ENCODE data around the gene CD33. TPM values are rescaled to one million over a fixed set of nuclear protein-coding genes. Genes with fewer than 3 reads are reported as not detected.

Gene CD33
- total RNA-seq, 2 donors from 2014 or later, result 1.7 to 2.6 TPM

Other genes starting within 250 kb of the CD33 start
- gene KLK7, start 241.2 kb upstream of the CD33 start, total RNA-seq, result not detected
- gene KLK8, start 223.5 kb upstream of the CD33 start, total RNA-seq, result not detected
- gene KLK10, start 205.4 kb upstream of the CD33 start, total RNA-seq, result not detected
- gene KLK11, start 198.5 kb upstream of the CD33 start, total RNA-seq, result not detected
- gene KLK12, start 190.1 kb upstream of the CD33 start, total RNA-seq, result not detected
- not detected for gene KLK13, start 160.0 kb upstream of the CD33 start, total RNA-seq
- 1 to 10 TPM in 1 of 2 donors, under 1 TPM in 1; 0.69 to 1.2 TPM for gene KLK14, start 142.2 kb upstream of the CD33 start, total RNA-seq
- gene CTU1, start 116.7 kb upstream of the CD33 start, total RNA-seq, result 10 to 100 TPM; 10.7 to 11.9 TPM
- 1 to 10 TPM in 1 of 2 donors, under 1 TPM in 1; 0.74 to 1.6 TPM for gene SIGLEC9, start 100.2 kb upstream of the CD33 start, total RNA-seq
- gene SIGLEC7, start 82.8 kb upstream of the CD33 start, total RNA-seq, result not detected
- not detected for gene SIGLECL1, start 26.0 kb downstream of the CD33 start, total RNA-seq
- gene IGLON5, start 86.6 kb downstream of the CD33 start, total RNA-seq, result 1 to 10 TPM in 1 of 2 donors, under 1 TPM in 1; 0.67 to 1.1 TPM
- 1 to 10 TPM; 6.4 to 7.6 TPM for gene VSIG10L, start 117.1 kb downstream of the CD33 start, total RNA-seq
- gene ETFB, start 141.3 kb downstream of the CD33 start, total RNA-seq, result 100 to 1,000 TPM; 156 to 160 TPM
- gene CLDND2, start 143.9 kb downstream of the CD33 start, total RNA-seq, result 10 to 100 TPM; 14.0 to 14.9 TPM
- gene NKG7, start 147.6 kb downstream of the CD33 start, total RNA-seq, result 100 to 1,000 TPM; 190 to 261 TPM
- 1 to 10 TPM; 1.0 to 2.0 TPM for gene LIM2, start 162.9 kb downstream of the CD33 start, total RNA-seq
- under 1 TPM; 0.23 to 0.26 TPM for gene C19orf84, start 165.5 kb downstream of the CD33 start, total RNA-seq
- 1 to 10 TPM in 1 of 2 donors, under 1 TPM in 1; 0.38 to 1.4 TPM for gene SIGLEC10, start 192.6 kb downstream of the CD33 start, total RNA-seq
- gene SIGLEC8, start 233.4 kb downstream of the CD33 start, total RNA-seq, result not detected

All from activated T-cell treated with anti-CD3 and anti-CD28 coated beads, Interleukin-2, amount 50 U/mL, for 72 hours (primary cell).